HG03025 (cell line): ENCODE results near the gene RUNX1.

Source experiments
- ATAC-seq: cut with Tn5 transposase; IDR thresholded peaks from one replicate; pipeline ENCODE4 v1.9.1; 2021; ENCODE audit warnings: mild to moderate bottlenecking, moderate library complexity; ENCODE audit not compliant: unreplicated experiment, low FRiP score

RUNX1 gene

GRCh38 chr21:34909492-34910292, 139.4 kb downstream of the RUNX1 start:
- no peak for ATAC-seq

- no peak for ATAC-seq
Observed at GRCh38 chr21:34908419-34909055, 140.6 kb downstream of the RUNX1 start.

- ATAC-seq, result no peak
Observed at GRCh38 chr21:34907461-34908418, 141.4 kb downstream of the RUNX1 start.

- ATAC-seq, result no peak
Observed at GRCh38 chr21:34906401-34906800, 142.7 kb downstream of the RUNX1 start.

GRCh38 chr21:34905218-34905537, 143.9 kb downstream of the RUNX1 start:
- no peak for ATAC-seq

GRCh38 chr21:34904526-34905217, 144.4 kb downstream of the RUNX1 start:
- no peak for ATAC-seq

GRCh38 chr21:34900376-34900775, 148.7 kb downstream of the RUNX1 start:
- ATAC-seq, result no peak

- no peak for ATAC-seq
Observed at GRCh38 chr21:34899760-34900159, 149.3 kb downstream of the RUNX1 start.

- no peak for ATAC-seq
Observed at GRCh38 chr21:34899302-34899701, 149.8 kb downstream of the RUNX1 start.

GRCh38 chr21:34897828-34898227, 151.3 kb downstream of the RUNX1 start:
- no peak for ATAC-seq

GRCh38 chr21:34894401-34894800, 154.7 kb downstream of the RUNX1 start:
- ATAC-seq, result no peak

GRCh38 chr21:34892209-34892608, 156.9 kb downstream of the RUNX1 start:
- ATAC-seq, result no peak

GRCh38 chr21:34891613-34891943, 157.5 kb downstream of the RUNX1 start:
- no peak for ATAC-seq

- no peak for ATAC-seq
Observed at GRCh38 chr21:34890724-34891612, 158.1 kb downstream of the RUNX1 start.

- no peak for ATAC-seq
Observed at GRCh38 chr21:34890470-34890723, 158.7 kb downstream of the RUNX1 start.

GRCh38 chr21:34889676-34890469, 159.2 kb downstream of the RUNX1 start:
- ATAC-seq, result peak; percentile 40

- peak; percentile 16 for ATAC-seq
Observed at GRCh38 chr21:34889320-34889675, 159.8 kb downstream of the RUNX1 start.

GRCh38 chr21:34888569-34889319, 160.4 kb downstream of the RUNX1 start:
- ATAC-seq, result peak; percentile 41
